Stimulated activated CD4-positive, alpha-beta T cell treated with anti-CD3 and anti-CD28 coated beads, Interleukin-4, amount 100 ng/mL, for 1 hour (primary cell): ENCODE measurements around the gene PJVK.

Experiments used
- DNase-seq: peaks from one replicate; pipeline ENCODE4 v3.0.0-alpha.2; 2020

Gene PJVK

DNA sequence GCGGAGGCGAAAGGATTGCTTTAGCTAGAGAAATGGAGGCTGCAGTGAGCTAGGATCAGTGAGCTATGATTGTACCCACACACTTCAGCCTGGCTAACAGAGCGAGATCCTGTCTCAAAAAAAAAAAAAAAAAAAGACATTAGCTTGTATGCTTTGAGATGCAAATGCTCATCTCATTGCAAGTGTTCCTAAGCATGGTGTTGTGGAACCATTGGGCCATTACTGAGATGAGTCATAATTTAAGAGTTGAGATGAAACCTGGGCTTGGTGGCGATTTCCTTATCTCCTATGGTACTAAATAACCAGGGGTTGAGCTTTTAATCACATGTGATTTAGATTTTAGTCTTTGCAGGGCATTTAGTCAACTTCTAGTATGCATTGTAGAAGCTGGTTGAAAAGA, 31.3 kb downstream of the PJVK start:
- DNase-seq: no peak

GRCh38 chr2:178484245-178485041, 33.3 kb downstream of the PJVK start:
- DNase-seq: no peak

GRCh38 chr2:178485356-178485755, 34.2 kb downstream of the PJVK start:
- no peak for DNase-seq

DNA sequence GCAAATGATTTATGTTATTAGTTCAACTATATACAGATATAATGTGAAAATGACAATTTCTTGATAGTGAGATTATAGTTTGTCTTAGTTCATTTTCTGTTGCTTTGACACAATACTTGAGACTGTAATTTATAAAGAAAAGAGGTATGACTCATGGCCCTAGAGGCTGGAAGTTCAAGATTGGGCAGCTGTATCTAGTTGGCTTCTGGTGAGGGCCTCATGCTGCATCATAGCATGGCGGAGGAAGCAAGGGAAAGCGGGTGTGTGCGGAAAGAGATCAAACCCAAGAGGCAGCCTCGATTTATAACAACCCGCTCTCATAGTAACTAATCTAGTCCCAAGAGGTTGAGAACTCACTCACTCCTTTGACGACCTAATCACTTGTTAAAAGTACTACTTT, 40.4 kb downstream of the PJVK start:
- DNase-seq: no peak

GRCh38 chr2:178496049-178496448, 44.9 kb downstream of the PJVK start:
- DNase-seq: no peak

- DNase-seq: no peak
Observed at GRCh38 chr2:178498137-178498536, 47.0 kb downstream of the PJVK start.

- no peak for DNase-seq
Observed at GRCh38 chr2:178499640-178500039, 48.5 kb downstream of the PJVK start.

- no peak for DNase-seq
Observed at GRCh38 chr2:178502751-178503150, 51.6 kb downstream of the PJVK start.

GRCh38 chr2:178506101-178506500, 54.9 kb downstream of the PJVK start:
- DNase-seq: no peak

DNA sequence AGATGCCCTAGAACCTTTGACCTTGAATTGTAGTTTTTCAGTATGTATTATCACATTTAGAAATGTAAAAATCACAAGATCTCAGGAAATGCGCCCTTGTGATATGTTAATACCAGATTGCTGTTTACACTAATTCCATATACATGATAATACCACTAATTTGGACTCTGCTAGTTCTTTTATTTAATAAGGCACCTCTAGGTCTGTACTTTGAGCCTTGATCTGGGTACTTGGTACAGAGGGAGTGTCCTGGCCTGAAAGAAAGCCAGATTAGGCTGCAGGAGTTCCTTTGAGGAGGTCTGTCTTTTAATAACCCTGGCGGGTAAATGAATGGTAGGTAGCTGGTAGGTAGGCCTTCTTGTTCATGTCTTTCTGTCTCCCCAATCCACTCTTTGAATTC, 55.3 kb downstream of the PJVK start:
- no peak for DNase-seq

DNA sequence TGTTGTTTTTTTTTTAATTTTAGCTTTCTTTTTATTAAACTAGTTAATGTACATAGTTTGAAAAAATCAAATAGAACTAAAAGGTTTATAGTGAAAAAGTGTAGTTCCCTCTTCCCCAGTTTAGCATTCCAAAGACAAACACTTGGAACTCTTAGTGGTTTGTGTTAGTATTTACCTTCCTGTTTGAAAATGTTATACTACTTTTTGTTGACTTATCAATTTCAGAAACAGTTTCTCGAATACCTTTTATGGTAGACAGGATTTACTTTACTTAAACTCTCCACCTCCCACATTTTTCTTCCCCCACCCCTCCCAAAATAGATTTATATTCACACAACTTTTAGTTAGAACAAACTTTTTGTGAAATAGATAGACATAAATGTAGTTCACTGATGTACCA, 55.8 kb downstream of the PJVK start:
- no peak for DNase-seq

DNA sequence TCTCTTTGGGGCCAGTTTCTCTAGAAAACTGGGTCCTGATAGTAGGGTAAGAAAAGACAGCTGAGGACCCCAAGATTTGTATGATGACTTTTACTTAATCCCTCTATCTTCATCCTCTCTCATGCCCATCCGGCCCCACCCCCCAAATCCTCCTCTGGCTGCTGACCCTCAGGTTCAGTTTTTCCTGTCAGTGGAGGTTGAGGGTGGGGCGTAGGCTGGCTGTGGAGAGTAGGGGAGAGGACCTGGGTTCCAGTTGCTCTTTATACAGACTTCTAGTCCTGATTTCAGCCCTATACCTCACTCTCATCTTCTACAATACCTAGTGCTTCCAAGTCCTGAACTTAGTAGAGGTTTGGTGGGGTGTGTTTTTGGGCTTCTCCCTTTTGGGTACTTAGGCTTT, 57.5 kb downstream of the PJVK start:
- no peak for DNase-seq

GRCh38 chr2:178510384-178510783, 59.2 kb downstream of the PJVK start:
- no peak for DNase-seq
